Measurements from ENCODE around the gene PBOV1.
A peak's percentile ranks its signal among the peaks of the same experiment; 100 is the strongest.
"Not testable (repeated sequence)": the region's sequence is repeated elsewhere in the genome, so short reads cannot be mapped to it uniquely, and the experiment has no call there.

Gene PBOV1

DNA sequence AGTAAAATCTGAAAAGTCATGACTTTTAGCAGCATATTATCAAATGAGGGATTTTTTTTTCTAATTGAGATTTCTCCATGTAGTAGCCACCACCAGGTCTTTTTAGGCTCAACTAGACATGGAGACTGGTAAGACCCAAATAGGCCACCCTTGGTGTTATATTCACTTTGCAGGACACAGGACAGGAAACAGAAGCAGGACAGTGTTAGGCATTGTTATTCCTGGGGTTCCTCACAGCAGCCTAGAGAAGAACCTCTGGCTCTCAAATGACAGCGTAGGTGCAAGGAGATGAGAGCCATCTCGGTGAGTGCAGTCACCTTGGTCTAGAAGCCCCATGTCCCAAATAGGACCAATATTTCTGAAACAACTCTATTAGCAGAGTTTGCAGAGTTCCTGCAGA is 19.2 kb upstream of the PBOV1 start:
- no peak for DNase-seq

DNA sequence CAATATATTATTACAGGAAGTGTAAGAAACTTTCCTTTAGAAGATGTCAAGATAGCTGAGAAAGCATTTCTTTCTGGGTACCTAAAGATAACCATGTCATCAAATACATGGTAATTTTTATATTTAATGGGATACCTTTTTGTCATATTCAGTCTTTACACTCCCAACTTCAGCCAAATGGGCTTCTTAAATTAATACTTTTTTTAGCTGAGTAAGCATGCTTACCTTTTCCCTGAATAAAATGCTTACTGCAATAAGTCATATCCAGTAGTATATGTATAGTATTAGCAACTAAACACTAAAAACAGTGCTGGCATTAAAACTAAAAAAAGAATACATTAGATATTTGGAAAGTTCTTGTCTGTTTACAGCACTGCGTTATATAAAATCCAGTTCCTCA is 17.4 kb upstream of the PBOV1 start:
- DNase-seq: no peak

DNA sequence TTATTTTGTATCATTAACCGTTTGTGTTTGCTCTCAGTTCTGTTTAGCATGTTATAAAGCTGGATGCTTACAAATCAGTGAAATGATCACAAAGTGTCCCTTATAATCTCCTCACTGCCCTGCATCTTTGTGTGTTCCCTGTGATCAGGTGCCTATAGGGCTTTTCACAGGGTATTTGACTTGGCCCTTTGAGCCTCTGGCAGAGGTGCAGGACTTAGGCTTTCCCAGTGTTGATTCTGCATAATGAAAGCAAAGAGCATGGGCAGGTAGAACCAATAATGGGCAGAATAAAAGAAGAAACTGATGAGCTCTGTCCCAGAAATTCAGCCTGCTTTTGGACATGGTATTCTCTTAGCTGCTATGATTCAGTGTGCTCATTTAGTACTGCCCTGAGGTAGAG is 16.9 kb upstream of the PBOV1 start:
- DNase-seq: no peak

DNA sequence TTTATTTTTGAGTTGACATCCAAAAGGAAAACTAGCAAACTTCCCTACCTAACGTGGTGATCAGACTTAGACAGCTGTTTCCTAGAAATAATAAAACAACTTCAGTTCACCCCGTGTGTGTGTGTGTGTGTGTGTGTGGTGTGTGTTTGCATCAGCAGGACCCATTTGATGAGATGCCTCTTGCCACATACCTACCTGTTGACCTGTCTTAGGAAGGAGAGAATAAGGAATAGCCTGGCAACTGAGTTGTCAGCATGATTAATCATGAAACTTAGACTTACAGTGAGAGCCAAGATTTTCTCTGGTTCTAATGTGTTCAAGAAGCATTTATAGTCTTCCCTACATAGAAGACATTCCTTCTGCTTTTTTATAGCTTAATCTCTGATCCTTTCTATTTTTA is 16.1 kb upstream of the PBOV1 start:
- peak; percentile 68 for DNase-seq

DNA sequence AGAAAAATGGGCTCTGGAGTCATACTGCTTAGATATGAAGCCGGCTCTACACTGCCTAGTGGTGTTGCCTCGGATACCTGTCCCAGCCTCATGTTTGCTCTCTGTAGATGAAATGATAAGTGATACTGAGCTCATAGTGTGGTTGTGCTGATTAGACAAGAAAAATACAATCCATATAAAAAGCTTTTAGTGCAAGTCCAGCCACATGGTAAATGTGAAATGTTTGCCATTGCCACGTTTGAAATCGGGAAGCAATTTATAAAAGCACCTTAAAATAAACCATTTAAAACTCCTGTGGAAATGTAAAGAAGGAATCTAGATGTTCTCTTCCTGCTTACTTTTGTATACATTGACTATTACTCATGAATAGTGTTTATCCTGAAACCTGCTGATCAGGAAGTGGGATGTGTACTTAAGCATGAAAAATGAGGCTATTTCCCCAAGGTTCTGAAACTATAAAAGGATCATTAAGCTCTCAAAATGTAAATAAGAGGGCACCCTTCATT is 13.1 kb upstream of the PBOV1 start:
- DNase-seq: no peak

DNA sequence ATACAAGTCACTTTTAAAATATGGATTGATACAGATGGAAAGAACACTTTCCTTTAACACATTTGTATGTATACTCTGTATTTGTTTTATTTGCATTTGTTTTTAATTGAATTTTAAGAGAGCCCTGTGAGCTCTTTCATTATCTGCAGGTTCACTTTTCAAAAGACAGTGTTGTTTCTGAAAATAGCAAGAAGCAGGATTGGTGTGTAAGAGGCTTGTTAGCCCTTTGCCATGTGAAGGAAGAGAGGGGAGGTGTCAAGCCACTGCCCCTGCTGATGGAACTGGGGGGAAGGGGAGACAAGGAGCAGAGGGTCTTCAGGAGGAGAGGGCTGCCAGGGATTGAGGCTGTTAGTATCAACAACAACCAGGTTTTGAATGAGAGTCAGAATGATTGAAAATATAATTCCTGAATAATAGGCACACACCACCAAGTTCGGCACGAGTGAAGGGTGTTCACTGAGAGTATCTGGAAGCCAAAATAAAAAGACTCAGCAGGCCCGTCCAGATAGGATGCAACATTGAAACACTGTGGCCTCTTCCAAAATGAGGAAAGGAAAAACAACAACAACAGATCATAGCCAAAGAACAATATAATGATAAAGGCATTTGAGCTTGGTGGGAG is 12.6 kb upstream of the PBOV1 start:
- DNase-seq: no peak

DNA sequence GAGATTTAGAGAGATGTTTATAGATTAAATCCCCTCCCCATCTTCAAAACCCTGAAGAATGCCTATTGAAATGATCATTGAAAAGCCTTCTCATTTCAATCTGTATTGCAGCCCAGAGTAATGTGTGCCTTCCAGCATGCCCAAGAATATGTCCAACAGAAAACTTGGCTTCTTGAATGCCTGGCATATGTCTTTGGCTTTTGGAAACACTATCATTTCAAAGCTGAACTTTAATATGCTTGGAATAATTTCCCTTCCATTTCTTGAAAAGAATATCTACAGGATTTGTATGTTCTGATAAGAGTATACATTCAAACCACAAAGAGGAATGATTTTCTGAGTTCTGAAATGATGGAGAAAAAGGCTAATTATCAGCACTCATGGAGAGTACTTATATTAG is 11.9 kb upstream of the PBOV1 start:
- DNase-seq: no peak

DNA sequence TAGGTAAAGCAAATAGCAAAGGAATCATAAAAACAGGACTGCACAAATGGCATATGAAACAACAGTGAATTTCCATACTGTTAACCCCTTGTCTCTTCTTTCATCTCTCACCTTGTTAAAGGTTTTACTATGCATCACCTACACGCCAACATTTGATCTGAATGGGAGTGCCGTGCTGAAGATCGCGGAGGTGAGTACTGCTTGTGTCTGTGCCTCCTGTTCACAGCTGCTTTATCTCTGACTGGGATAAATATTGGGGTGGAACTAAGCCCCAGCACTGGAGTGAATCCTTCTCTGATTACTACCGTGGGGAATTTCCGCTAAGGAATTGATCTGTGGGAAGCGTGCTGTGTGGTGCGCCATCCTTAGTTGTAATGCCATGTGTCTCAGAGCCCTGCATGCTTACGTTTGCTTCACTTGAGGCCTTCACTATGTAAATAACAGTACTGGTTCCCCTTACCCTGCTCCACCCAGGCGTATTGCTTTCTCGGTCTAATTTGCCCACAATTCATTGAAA is 11.4 kb upstream of the PBOV1 start:
- no peak for DNase-seq

DNA sequence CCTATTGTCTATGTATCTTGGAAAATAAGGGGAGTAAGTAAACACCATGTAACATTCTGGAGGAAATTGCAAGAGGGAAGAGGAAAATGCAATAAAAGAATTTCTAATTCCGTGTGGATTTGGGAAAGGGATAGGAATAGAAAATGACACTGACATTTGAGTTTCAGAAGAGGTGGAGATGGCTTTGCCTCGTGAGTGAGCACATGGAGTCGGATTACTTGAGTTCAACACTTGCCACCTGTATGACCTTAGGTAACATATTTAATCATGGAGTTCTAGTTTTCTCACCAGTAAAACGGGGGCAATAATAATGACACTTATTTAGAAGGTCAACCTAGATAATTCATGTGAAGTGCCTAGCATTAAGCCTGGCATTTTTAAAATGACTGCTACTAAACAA is 10.8 kb upstream of the PBOV1 start:
- no peak for DNase-seq

DNA sequence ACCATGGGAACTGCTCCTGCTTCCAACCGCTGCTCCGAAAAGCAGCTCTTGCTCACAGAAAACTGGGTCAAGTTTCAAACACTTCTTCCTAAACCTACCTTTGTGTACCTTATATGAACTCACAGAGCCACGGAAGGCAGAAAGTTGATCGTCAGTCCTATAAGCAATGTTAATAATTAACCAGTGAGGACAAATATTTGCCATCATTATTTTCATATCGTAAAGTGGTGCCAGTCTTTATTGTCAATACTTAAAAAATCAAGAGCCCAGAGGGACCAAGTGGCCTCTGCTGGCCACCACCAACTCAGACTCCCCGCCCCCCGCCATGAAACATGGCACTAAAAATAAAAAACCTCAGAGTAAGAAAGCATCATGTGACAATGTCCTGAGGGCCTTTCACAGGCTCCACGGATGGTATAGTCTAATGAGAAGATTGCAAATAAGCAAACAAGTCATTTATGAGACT is 9.1 kb upstream of the PBOV1 start:
- DNase-seq: no peak

DNA sequence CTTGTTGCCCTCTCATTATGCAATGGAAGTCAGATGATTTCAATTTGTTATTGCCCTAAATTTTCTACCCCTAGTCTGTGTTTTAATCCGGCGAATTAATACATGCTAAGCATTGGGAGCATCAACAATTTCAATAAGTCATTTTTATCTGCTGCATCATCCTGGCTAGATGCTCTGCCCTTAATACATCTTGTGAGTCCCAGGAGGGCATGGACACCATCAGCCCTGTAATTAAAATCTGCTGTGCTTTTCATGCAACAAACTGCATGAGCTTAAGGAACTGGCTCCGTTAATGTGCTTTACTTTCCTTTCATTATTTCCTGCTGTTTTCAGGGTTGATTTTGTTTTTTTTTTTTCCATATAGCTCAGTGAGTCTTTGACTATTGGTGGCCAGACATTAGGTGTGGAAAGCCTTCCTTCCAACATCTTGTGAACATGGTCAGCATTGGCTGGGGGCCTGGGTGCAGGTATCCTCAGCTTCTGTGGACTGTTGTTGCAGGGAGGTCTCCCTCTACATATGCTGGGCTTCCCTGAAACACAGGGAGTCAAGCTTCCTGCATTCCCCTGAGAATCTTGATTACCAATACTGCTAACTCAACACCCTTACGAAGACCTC is 8.5 kb upstream of the PBOV1 start:
- DNase-seq: no peak

DNA sequence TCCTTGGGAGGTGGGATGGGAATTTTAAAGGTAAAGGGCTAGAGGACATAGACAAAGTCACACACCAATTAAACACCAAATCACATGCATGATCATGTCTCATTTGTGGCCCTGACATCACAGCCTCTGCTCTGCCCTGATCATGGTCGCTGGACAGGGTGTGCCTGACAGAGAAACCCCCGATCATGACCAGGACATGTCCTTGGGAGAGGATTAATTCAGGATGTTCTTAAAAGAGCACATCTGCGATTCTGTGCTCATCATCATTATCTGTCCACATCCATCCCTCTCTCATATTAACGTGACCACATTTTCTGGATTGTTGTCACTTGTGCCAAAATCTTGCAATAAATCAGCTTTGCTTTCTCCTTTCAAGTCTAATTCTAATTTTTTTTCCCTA is 7.7 kb upstream of the PBOV1 start:
- DNase-seq: no peak

DNA sequence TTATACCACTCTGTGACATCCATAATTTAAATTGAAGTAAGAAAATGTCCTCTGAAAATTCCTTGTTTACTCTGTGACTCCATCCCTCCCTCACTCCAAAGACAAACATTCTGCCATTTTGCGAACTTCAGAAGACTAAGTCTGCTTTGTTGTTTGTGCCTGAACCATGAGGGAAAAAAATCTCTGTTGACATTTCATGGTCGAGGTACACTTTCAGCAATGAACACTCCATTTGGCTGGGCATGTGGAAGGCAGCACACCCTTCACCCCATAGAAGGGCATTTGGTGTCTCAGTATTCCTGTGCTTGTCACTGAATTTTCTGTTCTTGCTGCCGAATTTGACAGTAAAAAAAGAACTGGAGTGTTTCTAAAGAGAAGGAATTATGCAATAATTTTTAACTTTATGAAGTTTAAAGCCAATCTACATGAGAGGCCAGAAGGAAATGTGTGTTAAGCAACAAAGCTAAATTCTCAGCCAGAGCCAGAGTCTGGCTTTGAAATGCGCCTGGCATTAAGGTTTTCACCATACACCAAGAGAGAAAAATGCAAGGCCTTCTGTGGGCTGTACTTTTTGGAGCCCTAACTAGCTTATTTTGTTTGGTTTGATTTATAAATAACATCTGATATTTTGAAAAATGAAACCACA is 4.7 kb upstream of the PBOV1 start:
- DNase-seq: no peak

DNA sequence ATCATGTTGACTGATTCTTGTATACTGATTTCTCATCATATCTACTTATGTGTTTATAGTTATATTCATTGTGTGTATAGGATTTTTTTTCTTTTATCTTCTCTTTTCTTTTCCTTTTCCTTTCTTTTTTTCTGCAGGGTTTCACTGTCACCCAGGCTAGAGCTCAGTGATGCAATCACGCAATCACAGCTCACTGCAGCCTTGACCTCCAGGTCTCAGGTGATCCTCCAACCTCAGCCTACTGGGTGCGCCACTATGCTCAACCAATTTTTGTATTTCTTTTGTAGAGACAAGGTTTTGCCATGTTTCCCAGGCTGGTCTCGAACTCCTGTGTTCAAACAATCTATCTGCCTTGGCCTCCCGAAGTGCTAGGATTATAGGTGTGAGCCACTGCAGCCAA is 1.6 kb upstream of the PBOV1 start:
- no peak for DNase-seq

DNA sequence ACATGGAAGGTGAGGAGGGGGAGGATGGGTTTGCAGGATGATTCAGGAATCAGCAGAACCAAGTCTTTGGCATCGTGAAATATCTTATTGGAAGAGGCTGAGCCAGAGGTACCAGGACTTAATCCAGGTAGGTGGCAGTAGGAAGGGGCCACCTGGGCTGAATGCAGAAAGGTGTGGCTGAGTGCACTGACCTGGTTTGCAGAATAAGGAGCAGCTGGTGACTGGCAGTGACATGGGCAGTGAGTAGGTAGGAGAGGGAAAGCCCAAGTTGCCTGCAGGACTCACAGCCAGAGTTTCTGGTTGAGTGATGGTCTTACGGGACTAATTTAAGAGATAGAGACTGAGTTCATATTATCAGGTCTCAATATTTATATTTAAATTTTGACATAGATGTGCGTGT is 1.1 kb upstream of the PBOV1 start:
- no peak for DNase-seq

DNA sequence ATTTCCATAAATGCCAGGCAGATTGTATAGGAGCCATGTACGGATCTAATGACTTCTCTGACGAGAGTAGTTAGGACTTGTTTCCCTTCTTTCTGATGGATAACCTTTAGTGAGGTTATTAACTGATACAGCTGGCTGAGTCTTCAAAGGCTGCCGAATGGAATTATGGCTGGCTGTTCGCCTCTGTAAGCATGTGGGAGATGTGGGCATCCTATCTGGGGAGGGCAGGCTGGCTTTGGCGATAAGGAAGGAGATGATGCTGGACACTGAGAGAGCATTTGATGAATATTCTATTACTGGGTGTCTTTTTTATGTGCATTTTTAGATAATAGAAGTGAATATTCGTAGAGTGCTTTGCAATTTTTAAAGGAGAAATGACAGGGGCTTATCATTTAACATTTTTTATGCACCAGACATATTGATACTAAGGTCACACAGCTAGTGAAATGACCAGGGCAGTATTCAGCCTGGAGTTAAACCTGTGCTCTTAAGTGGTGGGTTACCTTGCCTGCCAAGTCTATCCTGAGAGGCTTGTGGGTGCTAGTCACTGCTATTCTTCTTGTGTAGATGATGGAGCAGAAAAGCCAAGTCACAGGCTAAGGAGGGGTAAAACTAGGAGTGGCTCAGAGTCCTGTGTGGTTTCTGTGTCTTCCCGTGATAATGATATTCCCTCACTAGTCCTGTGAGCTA is 3.1 kb downstream of the PBOV1 start:
- DNase-seq: no peak

DNA sequence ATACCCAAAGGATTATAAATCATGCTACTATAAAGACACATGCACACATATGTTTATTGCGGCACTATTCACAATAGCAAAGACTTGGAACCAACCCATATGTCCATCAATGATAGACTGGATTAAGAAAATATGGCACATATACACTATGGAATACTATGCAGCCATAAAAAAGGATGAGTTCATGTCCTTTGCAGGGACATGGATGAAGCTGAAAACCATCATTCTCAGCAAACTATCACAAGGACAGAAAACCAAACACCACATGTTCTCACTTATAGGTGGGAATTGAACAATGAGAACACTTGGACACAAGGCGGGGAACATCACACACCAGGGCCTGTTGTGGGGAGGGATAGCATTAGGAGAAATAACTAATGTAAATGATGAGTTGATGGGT is 5.8 kb downstream of the PBOV1 start:
- not testable (repeated sequence) for DNase-seq

DNA sequence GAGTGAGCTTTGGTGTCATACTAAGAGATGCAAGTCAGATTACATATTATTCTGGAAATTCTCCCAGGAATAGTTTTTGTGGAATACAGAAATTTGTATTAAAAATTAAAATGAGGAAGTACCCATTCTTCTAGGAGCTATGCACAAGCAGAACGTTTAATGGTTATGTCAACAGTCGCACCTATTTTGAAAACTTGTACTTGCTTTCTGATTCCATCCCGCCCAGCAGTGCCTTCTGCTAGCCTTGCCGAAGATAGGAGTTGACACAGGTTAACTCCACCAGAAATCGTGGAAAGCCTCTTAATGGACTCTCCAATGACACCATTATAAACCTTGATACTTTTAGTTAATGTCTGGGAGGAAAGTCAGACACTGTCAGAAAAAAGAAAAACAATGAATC is 6.7 kb downstream of the PBOV1 start:
- DNase-seq: no peak

DNA sequence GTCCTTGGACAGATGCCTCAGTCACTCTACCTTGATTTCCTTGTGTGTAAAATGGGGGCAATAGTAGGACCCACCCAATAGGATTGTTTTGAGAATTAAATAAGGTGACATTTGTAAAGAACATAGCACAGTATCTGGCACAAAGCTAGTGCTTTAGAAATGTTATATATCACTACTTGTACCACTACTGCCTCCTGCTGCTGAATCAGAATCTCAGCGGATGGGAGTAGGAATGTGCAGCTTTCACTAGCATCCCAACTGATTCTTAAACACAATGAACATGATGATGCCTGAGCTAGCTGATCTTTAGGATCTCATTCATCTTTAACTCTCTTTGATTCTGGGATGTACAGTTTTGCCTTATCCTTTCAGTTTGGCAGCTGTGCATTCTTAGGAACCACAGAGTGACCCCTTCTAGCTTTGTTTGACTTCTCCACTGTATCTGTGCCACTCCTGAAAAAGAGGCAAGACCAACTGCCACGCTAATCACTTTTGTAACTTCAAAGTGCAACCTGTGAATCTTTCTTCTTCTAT is 7.2 kb downstream of the PBOV1 start:
- DNase-seq: no peak

DNA sequence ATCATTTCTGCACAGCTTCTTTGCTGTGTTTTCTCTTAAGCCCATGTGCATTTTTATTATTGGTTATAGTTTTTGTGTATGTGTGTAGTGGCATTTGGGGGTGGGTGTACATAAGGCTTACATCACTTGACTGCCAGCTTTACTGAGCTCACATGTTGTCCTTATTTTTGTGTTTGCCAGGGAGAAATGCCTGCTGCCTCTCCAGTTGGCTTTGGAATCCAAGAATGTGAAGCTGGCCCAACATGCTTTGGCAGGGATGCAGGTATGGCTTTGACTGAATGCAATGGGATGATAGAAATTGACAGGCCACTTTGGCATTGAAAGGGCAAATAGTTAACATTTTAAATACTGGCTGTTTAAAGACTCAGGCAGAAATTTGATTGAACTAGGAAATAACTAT is 11.4 kb downstream of the PBOV1 start:
- DNase-seq: no peak

DNA sequence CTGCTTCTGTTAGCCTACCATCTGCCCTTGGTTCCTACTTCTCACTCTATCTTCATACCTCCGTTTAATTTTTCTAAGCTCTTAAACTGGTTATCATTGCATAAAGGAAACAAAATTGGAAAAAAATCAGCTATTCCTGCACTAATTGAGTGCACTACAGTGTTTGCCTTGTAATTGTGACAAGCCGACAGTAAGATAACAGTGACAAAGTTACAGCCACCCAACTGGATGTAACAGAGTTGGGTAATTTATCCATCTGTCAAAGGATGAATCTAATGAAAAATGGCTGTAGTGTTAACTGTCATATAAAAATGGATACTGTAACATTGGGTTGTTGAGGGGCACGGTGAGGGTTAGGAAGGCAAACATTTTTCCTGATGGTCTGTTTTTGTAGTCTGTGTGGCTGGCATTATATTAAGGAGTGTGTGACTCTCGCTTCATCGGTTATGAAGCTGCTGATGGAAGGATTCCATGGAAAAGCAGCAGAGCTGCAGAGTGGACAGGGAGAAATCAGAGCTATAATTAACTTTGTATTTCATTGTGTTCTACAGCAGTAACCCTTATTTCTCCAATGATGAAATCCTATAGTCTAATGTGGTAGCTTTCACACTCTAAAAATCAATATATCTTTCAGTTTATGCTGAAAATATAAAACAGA is 12.7 kb downstream of the PBOV1 start:
- DNase-seq: no peak

DNA sequence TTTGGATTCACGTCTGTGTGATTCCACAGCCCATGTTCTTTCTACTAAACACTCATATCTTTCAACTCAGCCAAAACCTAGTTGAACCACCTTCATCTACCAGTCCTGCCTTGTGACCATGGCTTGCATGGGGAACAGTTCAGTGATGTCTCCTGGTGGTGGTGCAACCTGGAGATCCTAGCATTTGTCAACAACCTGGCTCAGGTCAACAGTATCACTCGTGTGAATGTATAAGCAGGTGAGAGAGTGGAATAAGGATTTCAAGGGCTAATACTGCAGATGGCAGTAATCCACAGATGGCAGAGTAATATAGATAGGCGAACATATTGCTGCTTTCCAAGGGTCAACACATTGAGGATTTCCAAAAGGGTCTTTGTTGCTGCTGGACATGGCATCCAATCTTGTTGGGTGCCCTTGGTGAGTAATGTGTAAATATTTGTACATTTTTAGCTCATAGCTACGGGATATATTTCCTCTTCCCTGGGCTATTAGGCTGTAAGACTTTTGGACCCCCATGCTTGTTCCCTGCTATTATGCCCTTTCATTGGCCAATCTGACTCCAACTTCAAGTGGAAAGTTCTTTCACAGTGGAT is 13.4 kb downstream of the PBOV1 start:
- DNase-seq: no peak

All from NCI-H226 (cell line).